GM12874 (cell line): ENCODE measurements around the gene TNC.

ENCODE experiments used
- TF ChIP-seq, protein P1 (sequence below): IDR thresholded peaks from 2 replicates; pipeline ENCODE4 v1.5.1; 2011; ENCODE audit warnings: low read depth, mild to moderate bottlenecking, control low read depth, low read length, moderate library complexity; ENCODE audit not compliant: insufficient read depth

Gene TNC

DNA sequence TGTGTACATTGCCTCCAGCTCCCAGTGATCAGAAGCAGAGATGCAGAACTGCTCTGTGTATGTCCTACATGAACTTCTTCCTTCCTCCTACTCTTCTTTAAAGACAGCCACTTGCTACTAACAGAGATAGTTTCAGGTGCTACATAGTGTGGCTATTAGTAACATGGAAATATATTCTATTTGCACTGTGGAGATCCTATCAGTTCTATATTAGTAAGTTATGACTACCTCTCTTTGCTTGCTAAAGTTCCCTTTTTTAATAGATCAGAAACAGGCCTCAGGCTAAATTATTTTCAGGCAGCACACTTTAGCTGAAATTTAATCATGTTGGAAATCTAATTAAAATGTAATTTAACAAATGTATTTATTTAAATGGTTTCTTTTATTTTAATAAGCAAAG is 123.2 kb downstream of the TNC start:
- TF ChIP-seq, protein P1, sequence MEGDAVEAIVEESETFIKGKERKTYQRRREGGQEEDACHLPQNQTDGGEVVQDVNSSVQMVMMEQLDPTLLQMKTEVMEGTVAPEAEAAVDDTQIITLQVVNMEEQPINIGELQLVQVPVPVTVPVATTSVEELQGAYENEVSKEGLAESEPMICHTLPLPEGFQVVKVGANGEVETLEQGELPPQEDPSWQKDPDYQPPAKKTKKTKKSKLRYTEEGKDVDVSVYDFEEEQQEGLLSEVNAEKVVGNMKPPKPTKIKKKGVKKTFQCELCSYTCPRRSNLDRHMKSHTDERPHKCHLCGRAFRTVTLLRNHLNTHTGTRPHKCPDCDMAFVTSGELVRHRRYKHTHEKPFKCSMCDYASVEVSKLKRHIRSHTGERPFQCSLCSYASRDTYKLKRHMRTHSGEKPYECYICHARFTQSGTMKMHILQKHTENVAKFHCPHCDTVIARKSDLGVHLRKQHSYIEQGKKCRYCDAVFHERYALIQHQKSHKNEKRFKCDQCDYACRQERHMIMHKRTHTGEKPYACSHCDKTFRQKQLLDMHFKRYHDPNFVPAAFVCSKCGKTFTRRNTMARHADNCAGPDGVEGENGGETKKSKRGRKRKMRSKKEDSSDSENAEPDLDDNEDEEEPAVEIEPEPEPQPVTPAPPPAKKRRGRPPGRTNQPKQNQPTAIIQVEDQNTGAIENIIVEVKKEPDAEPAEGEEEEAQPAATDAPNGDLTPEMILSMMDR: no peak

- TF ChIP-seq, protein P1: no peak
Observed at GRCh38 chr9:114991861-114992260, 126.1 kb downstream of the TNC start.

DNA sequence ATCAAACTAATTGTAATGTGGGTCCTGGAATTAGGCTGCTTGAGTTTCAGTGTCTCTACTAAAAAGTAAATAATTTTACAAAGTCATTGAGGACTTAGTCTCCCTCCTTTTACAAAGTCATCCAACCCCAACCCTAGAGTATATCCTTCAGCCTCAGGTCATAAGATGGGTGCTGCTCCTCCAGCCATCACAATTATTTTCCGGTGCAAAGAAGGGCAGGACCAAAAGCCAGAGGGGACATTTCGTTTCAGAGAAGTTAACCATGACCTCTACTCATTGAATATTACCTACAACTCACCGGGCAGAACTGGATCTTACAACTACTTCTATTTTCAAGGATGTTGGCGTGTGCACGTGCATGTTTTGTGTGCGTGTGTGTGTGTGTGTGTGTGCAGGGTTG is 127.1 kb downstream of the TNC start:
- TF ChIP-seq, protein P1: no peak

DNA sequence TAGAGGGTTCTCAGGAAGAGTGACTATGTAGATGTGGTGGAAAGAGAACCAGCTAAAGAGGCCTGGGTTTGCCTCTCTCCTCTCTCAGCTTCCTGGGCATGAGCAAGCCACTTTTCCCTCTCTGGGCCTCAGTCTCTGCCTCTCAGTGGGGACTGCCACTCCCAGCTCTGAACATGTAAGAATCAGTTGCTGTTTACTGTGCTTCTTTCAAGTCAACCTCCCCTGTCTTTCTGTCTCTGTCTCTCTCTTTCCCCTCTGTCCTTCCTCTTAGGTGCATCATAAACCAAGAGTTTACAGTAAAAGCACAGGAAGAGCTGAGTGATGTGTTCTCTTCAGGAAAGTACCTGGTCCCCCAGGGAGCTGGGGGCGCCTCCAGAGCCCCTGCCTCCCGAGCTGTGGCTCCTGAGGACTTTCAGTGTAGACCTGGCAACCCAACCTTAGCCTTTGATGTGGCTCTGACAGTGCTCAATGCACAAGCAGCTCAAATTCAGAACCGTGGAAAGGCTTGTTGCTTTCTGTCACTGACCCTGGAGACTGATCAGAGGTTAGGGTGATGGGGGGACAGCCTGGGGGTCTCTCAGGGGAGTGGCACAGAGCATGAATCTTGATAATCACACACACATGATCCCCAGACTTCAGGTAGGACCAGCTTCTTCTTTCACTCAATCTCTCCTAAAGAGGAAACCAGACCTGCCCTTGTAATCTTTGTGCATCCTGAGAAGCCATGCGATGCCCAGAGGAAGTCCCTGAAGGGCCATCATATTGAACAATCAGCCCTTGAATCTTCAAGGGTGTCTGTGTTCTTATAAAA is 128.2 kb downstream of the TNC start:
- TF ChIP-seq, protein P1: no peak

- TF ChIP-seq, protein P1: no peak
Observed at GRCh38 chr9:114988962-114989599, 128.9 kb downstream of the TNC start.

DNA sequence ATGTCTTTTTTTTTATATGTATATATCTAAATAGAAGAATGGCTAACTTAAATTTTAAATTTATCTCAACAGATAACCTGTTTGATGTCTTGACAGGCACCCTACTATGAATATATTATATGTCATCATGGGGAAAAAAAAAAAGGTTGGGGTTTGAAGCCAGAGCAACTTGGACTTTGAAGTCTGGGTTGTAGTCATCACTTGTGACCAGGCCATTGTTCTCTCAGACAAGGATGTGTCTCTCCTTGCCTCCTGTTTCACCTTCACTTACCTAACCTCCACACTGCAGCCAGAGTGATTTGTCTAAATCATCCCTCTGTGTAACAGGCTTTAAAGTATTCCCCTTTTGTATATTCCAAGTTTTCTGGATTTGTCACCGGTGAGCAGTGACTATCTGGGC is 130.8 kb downstream of the TNC start:
- TF ChIP-seq, protein P1: no peak

DNA sequence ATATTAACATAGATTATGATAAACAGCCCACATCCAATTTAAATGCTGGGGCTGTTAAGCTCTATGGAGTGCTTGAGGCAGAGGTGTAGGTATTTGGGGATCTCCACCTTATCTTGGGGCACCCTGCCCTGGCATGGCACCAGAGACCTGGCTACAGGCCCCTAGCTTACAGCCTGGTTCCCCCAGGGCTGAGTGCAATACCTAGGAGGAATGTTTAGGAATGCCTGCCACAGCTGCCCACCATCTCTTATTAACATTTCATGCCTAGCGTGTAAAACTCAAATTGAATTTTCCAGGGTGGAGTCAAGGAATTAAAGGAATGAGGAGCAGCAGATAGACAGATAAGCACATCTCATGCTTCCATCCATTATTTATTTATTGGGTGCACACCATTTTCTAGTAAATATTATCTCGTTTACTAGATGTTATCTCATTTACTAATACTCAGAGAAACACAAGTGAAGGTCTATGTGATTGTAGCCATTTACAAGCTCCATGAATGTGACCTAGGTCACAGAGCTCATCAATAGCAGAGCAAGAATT is 131.9 kb downstream of the TNC start:
- TF ChIP-seq, protein P1: no peak
